GM12873 (cell line): ENCODE data around the gene LRPPRC.

Experiments used
- CTCF ChIP-seq: IDR thresholded peaks from 2 replicates; pipeline ENCODE4 v1.5.1; 2012; ENCODE audit warnings: low read depth, mild to moderate bottlenecking, moderate library complexity, low read length, control low read depth; ENCODE audit not compliant: insufficient read depth; ENCODE audit errors: missing control alignments

LRPPRC gene

GRCh38 chr2:43879261-43879660, 116.5 kb downstream of the LRPPRC start:
- TF ChIP-seq CTCF: no peak

GRCh38 chr2:43877782-43878464, 117.9 kb downstream of the LRPPRC start:
- peak; percentile 98 for TF ChIP-seq CTCF

GRCh38 chr2:43874776-43875451, 120.9 kb downstream of the LRPPRC start:
- TF ChIP-seq CTCF: no peak

GRCh38 chr2:43872151-43872550, 123.6 kb downstream of the LRPPRC start:
- TF ChIP-seq CTCF: no peak

- TF ChIP-seq CTCF: no peak
Measured at GRCh38 chr2:43855292-43855691, 140.5 kb downstream of the LRPPRC start.

GRCh38 chr2:43854671-43855070, 141.1 kb downstream of the LRPPRC start:
- TF ChIP-seq CTCF: no peak

- no peak for TF ChIP-seq CTCF
Measured at GRCh38 chr2:43853141-43854081, 142.4 kb downstream of the LRPPRC start.
